HFFc6 (cell line): ENCODE data around the gene MAB21L4. TPM values are rescaled to one million over a fixed set of nuclear protein-coding genes. Genes with fewer than 3 reads are reported as not detected.

Experiments used
- DNase-seq: peaks from one replicate; pipeline ENCODE4 v3.0.0-alpha.2; 2018
- H3K27ac Mint-ChIP-seq: 2 replicates; pipeline ENCODE4 v1.8.0; 2020; ENCODE audit warnings: mild to moderate bottlenecking, mixed read lengths
- H3K27me3 Mint-ChIP-seq: 2 replicates; pipeline ENCODE4 v1.8.0; 2021; ENCODE audit warnings: mild to moderate bottlenecking, moderate library complexity, mixed read lengths; ENCODE audit not compliant: insufficient read depth
- H3K36me3 Mint-ChIP-seq: 2 replicates; pipeline ENCODE4 v1.8.0; 2021; ENCODE audit warnings: low read depth, mixed read lengths
- H3K4me1 Mint-ChIP-seq: 2 replicates; pipeline ENCODE4 v1.8.0; 2020; ENCODE audit warnings: low read depth, mixed read lengths
- H3K4me3 Mint-ChIP-seq: 2 replicates; pipeline ENCODE4 v1.8.0; 2020; ENCODE audit warnings: mild to moderate bottlenecking, moderate library complexity, mixed read lengths
- H3K9me3 Mint-ChIP-seq: 2 replicates; pipeline ENCODE4 v1.8.0; 2020; ENCODE audit warnings: mild to moderate bottlenecking, mixed read lengths
- CTCF ChIP-seq: fragments of 200-600 bp; sonication (generic); IDR thresholded peaks from 2 replicates; pipeline ENCODE4 v1.5.0; 2021; ENCODE audit warnings: antibody characterized with exemption, mild to moderate bottlenecking
- total RNA-seq, 6 experiments: library from RNA; stranded (reverse); fragmentation: NEBNext Ultra II Directional; extraction: Animal tissue kit (Norgen Biotek cat#: 25700); gene quantifications; 2 replicates in 1 of 6; 3 replicates in 5 of 6; pipeline ENCODE4 v1.2.3, GENCODE V29; 2021

MAB21L4 gene
- total RNA-seq, 6 experiments from 2014 or later, result not detected

GRCh38 chr2:240933048-240933965, 37.4 kb upstream of the MAB21L4 start:
- Mint-ChIP-seq H3K4me1 (no peaks in the 10 kb centered on the region), H3K4me3 (no peak overlapping the region), H3K27me3 (peaks cover 12% of the 10 kb centered on the region), H3K36me3 (no peaks in the 10 kb centered on the region), H3K9me3 (peaks cover 9% of the 10 kb centered on the region; the same call in 1 of the 2 replicates), H3K27ac (no peak overlapping the region)
- TF ChIP-seq CTCF, result no peak
- DNase-seq, result no peak

DNA sequence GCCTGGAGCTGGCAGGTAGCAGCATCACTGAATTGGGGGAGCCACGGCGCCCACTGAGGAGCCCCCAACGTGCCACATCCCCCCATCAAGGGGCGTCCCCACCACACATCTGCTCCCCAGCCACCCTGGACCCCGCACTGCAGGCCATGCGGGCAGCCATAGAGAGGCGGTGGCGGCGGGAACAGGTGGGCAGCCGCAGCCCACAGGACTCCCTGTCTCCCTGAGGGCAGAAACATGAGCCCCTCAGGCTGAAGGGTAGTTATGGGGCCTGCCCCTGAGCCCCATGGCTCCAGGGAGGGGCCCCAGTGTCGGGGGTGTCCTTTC, 36.7 kb upstream of the MAB21L4 start:
- Mint-ChIP-seq H3K4me3 (no peak overlapping the region), H3K27ac (no peak overlapping the region), H3K4me1 (no peaks in the 10 kb centered on the region), H3K9me3 (peaks cover 9% of the 10 kb centered on the region; the same call in 1 of the 2 replicates), H3K27me3 (peaks cover 9% of the 10 kb centered on the region), H3K36me3 (no peaks in the 10 kb centered on the region)
- no peak for DNase-seq
- TF ChIP-seq CTCF, result no peak

GRCh38 chr2:240932001-240932723, 36.2 kb upstream of the MAB21L4 start:
- H3K27ac Mint-ChIP-seq, result no peak overlapping the region
- no peaks in the 10 kb centered on the region for H3K36me3 Mint-ChIP-seq
- no peak for DNase-seq
- no peaks in the 10 kb centered on the region for H3K4me1 Mint-ChIP-seq
- H3K27me3 Mint-ChIP-seq, result peaks cover 9% of the 10 kb centered on the region
- no peak overlapping the region for H3K4me3 Mint-ChIP-seq
- TF ChIP-seq CTCF, result no peak
- peaks cover 7% of the 10 kb centered on the region; the same call in 1 of the 2 replicates for H3K9me3 Mint-ChIP-seq

- Mint-ChIP-seq H3K9me3 (peaks cover 7% of the 10 kb centered on the region; the same call in 1 of the 2 replicates), H3K27ac (no peak overlapping the region), H3K4me3 (no peak overlapping the region), H3K27me3 (peaks cover 9% of the 10 kb centered on the region), H3K36me3 (no peaks in the 10 kb centered on the region), H3K4me1 (no peaks in the 10 kb centered on the region)
- TF ChIP-seq CTCF, result no peak
- no peak for DNase-seq
These were observed 35.5 kb upstream of the MAB21L4 start for GRCh38 chr2:240931319-240931949.

- no peaks in the 10 kb centered on the region for H3K36me3 Mint-ChIP-seq
- no peaks in the 10 kb centered on the region for H3K4me1 Mint-ChIP-seq
- peaks cover 6% of the 10 kb centered on the region for H3K27me3 Mint-ChIP-seq
- no peak overlapping the region for H3K4me3 Mint-ChIP-seq
- H3K27ac Mint-ChIP-seq, result no peak overlapping the region
- TF ChIP-seq CTCF, result no peak
- peaks cover 7% of the 10 kb centered on the region; the same call in 1 of the 2 replicates for H3K9me3 Mint-ChIP-seq
- DNase-seq, result no peak
These were observed 34.8 kb upstream of the MAB21L4 start for GRCh38 chr2:240930631-240931318.
